Aorta (tissue), 5 donors: ENCODE results near the gene TTLL8. TPM values are rescaled to one million over a fixed set of nuclear protein-coding genes. Genes with fewer than 3 reads are reported as not detected.

ENCODE experiments used
- ATAC-seq: fragments of 200-7000 bp; cut with Tn5 transposase; one replicate; pipeline ENCODE4 v1.9.1; 2022; ENCODE audit warnings: moderate library complexity; ENCODE audit not compliant: low FRiP score
- DNase-seq, 2 donors: peaks; one replicate each; pipeline ENCODE4 v3.0.0-alpha.2; 2020
- H3K27ac ChIP-seq, 2 donors: one replicate each; pipeline ENCODE4 v1.5.1; 2013; ENCODE audit warnings: low read length in 2 of 2, mild to moderate bottlenecking in 2 of 2, moderate library complexity in 2 of 2, control low read depth in 1 of 2, inconsistent platforms in 1 of 2, low read depth in 1 of 2
- H3K27me3 ChIP-seq, 2 donors: one replicate each; pipeline ENCODE4 v1.6.1; 2013; ENCODE audit warnings: control low read depth in 1 of 2, low read length in 1 of 2, mild to moderate bottlenecking in 1 of 2, moderate library complexity in 1 of 2; ENCODE audit not compliant: insufficient read depth in 2 of 2, control insufficient read depth in 1 of 2
- H3K36me3 ChIP-seq, 2 donors: one replicate each; pipeline ENCODE4 v1.6.1; 2013; ENCODE audit warnings: control low read depth in 1 of 2, low read length in 1 of 2, mild to moderate bottlenecking in 1 of 2; ENCODE audit not compliant: insufficient read depth in 2 of 2, control insufficient read depth in 1 of 2
- H3K4me1 ChIP-seq, 2 donors: one replicate each; pipeline ENCODE4 v1.6.1; 2013; ENCODE audit warnings: low read length in 2 of 2, control low read depth in 1 of 2, mild to moderate bottlenecking in 1 of 2, moderate library complexity in 1 of 2; ENCODE audit not compliant: insufficient read depth in 2 of 2, control insufficient read depth in 1 of 2
- H3K4me3 ChIP-seq, 2 donors: one replicate each; pipeline ENCODE4 v1.5.1; 2013; ENCODE audit warnings: low read length in 2 of 2, control low read depth in 1 of 2, mild to moderate bottlenecking in 1 of 2
- H3K9me3 ChIP-seq: one replicate; pipeline ENCODE4 v1.6.1; 2013; ENCODE audit warnings: mild to moderate bottlenecking, low read length; ENCODE audit not compliant: control insufficient read depth
- WGBS, 2 donors: extraction: QIAGEN DNeasy Blood & Tissue Kit; methylation state at CpG; one replicate each; pipeline ENCODE4 v1.1.7; 2013; 5-methylcytosine and 5-hydroxymethylcytosine counted together
- intact Hi-C, 2 donors: fragments of 100-400 bp; cut with DNase I; formaldehyde crosslinking; loops; one replicate each; pipeline versions ENCODE4 v1.14.2 to v1.15.0; 2022
- polyA plus RNA-seq, 2 donors: library from polyadenylated mRNA; stranded (reverse); fragments of 200-250 nt; gene quantifications; one replicate each; pipeline ENCODE4 v1.2.3, GENCODE V29; 2013
- total RNA-seq, 2 donors: library from RNA; stranded (reverse); fragmentation: NEBNext Ultra II Directional; extraction: Animal tissue kit (Norgen Biotek cat#: 25700); gene quantifications; one replicate each; pipeline ENCODE4 v1.2.1, GENCODE V29; 2021
- donor health status: healthy with polysubstance abuse.
- donor health status: Bipolar disorder and iron deficiency.
- donor health status: DM: no; HTN: no; CAD: no.
- donor health status: DM: no; HTN: no; CAD: no.
- donor health status: DM: yes; HTN: yes; CAD: no.

Gene TTLL8
- total and polyA plus RNA-seq, 4 donors: not detected

DNA sequence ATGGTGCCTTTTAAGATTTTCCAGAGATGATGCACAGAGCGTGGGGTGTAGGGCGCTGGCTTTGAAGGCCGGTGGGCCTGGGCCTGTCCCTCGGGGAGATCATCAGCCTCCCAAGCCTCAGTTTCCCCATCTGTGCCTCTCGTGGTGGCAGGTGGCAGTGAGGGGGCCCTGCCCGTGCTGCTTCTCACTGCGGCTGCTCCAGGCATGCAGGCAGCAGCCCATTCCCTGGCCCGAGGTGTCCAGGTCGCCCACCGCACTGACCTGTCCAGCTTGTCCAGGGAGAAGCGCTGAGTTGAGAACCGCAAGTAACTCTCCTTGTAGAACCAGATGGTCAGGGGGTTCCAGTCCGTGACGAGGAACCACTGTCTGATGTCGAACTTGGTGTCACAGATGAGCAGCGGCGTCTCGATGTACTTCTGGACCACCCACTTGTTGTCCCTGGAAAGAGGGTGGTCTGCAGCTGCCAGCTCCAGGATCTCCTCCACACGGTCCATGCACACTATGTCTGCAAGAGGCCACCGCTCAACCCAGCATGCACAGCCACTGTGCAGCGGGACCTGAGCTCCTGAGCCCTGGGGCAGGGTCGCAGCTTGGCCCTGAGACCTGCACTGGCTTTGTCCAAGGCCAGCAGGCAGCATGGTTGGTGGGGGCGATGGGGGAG is 25.0 kb downstream of the TTLL8 start:
- Histone ChIP-seq H3K4me3 (no peak overlapping the region), H3K9me3 (no peaks in the 10 kb centered on the region), H3K27ac (no peak overlapping the region), H3K27me3 (no peaks in the 10 kb centered on the region), H3K4me1 (no peaks in the 10 kb centered on the region), H3K36me3 (no peaks in the 10 kb centered on the region)
- DNase-seq (peak; percentile 37 to 71), ATAC-seq (no peak)
- intact Hi-C loops: loop anchor here (5.0 to 10.0 kb wide), 2 partner anchors 56 to 268 kb away; no protein-coding TSS in a partner anchor
- 89 to 91% methylated on average over 23 of the region's 23 CpGs for WGBS, 2 donors

- peak; percentile 41 to 73 for DNase-seq
- WGBS, 2 donors: 83 to 85% methylated on average over 24 of the region's 24 CpGs
- no peak overlapping the region for H3K27ac ChIP-seq
- intact Hi-C loops: loop anchor here (5.0 to 10.0 kb wide), 2 partner anchors 55 to 267 kb away; no protein-coding TSS in a partner anchor
- H3K27me3 ChIP-seq: no peaks in the 10 kb centered on the region
- no peak for ATAC-seq
- no peaks in the 10 kb centered on the region for H3K9me3 ChIP-seq
- H3K4me3 ChIP-seq: no peak overlapping the region
- H3K4me1 ChIP-seq: no peaks in the 10 kb centered on the region
- H3K36me3 ChIP-seq: no peaks in the 10 kb centered on the region
Observed at GRCh38 chr22:50032109-50032871, 25.8 kb downstream of the TTLL8 start.

GRCh38 chr22:50031189-50032091 is 26.7 kb downstream of the TTLL8 start:
- Histone ChIP-seq H3K4me1 (no peaks in the 10 kb centered on the region), H3K27ac (no peak overlapping the region), H3K27me3 (no peaks in the 10 kb centered on the region), H3K9me3 (no peaks in the 10 kb centered on the region), H3K36me3 (no peaks in the 10 kb centered on the region), H3K4me3 (no peak overlapping the region)
- no peak for ATAC-seq
- DNase-seq: peak; percentile 48 to 73
- intact Hi-C loops: loop anchor here (2.0 to 10.0 kb wide), 3 partner anchors 54 to 267 kb away; no protein-coding TSS in a partner anchor
- 90% methylated on average over 49 of the region's 49 CpGs for WGBS, 2 donors

DNA sequence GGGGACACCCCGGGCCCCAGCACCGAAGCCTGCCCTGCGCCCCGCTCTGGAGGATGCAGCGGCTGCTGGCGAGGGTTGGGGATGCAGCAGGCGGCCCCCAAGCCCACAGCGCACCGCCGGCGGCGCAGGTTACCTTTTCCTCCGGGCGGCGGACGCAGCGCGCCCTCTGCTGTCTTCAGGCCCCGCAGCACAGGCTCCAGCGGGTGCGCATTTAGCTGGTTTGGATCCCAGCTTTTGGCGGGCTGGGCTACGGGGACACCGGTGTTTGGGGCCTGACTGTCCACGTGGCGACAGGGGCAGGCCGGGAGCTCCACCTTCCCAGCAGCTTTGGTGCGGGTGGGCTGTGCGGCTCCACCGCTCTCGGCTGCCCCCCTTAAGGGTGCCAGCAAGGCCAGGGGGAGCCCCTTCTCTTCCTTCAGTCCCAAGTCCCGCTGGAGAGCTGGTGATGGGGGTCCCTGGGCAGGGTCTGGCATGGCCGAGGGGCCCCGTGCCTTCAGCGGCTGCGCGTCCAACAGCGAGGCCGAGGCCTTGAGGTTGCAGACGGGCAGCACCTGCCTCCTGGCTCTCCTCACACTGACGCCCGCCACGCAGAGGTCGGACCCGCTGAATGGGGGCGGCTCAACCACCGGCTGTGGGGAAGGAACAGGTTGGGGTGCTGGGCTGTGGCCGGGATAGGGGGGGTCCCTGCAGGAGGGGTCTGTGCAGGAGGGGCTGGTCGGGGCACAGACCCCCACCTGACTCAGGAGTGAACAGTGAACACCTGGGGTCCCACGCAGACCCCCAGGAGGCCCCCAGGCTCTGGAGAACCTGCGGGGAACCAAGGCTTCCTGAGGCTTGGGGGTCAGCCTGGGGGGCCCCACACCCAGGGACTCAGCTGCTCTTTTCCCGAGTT is 27.6 kb downstream of the TTLL8 start:
- intact Hi-C loops: loop anchor here (1.0 to 10.0 kb wide), 4 partner anchors 53 to 266 kb away; no protein-coding TSS in a partner anchor

GRCh38 chr22:50027639-50028537 is 30.2 kb downstream of the TTLL8 start:
- DNase-seq (peak; percentile 50 to 63), ATAC-seq (no peak)
- Histone ChIP-seq H3K4me3 (no peak overlapping the region), H3K4me1 (no peaks in the 10 kb centered on the region), H3K27me3 (no peaks in the 10 kb centered on the region), H3K27ac (no peak overlapping the region), H3K9me3 (no peaks in the 10 kb centered on the region), H3K36me3 (no peaks in the 10 kb centered on the region)
- intact Hi-C loops: loop anchor here in 1 of 2 donors (5.0 kb wide), 1 partner anchor 46 kb away; no protein-coding TSS in a partner anchor
- 69 to 74% methylated on average over 42 of the region's 42 CpGs for WGBS, 2 donors

More for the DNA sequence above, 27.6 kb downstream of the TTLL8 start:
- Histone ChIP-seq H3K4me1 (no peaks in the 10 kb centered on the region), H3K27ac (no peak overlapping the region), H3K4me3 (no peak overlapping the region), H3K9me3 (no peaks in the 10 kb centered on the region), H3K27me3 (no peaks in the 10 kb centered on the region), H3K36me3 (no peaks in the 10 kb centered on the region)
- DNase-seq (peak; percentile 75 to 93), ATAC-seq (peak; percentile 79)
- WGBS, 2 donors: 24% methylated on average over 51 to 52 of the region's 52 CpGs

- Histone ChIP-seq H3K4me1 (no peaks in the 10 kb centered on the region), H3K36me3 (no peaks in the 10 kb centered on the region), H3K4me3 (no peak overlapping the region), H3K27ac (no peak overlapping the region), H3K27me3 (no peaks in the 10 kb centered on the region), H3K9me3 (no peaks in the 10 kb centered on the region)
- DNase-seq (peak in 1 of 2 donors; percentile 34), ATAC-seq (no peak)
- WGBS, 2 donors: 73 to 80% methylated on average over 13 of the region's 13 CpGs
- intact Hi-C loops: loop anchor here in 1 of 2 donors (5.0 kb wide), 1 partner anchor 44 kb away; no protein-coding TSS in a partner anchor
Observed at GRCh38 chr22:50025993-50026392, 32.1 kb downstream of the TTLL8 start.

DNA sequence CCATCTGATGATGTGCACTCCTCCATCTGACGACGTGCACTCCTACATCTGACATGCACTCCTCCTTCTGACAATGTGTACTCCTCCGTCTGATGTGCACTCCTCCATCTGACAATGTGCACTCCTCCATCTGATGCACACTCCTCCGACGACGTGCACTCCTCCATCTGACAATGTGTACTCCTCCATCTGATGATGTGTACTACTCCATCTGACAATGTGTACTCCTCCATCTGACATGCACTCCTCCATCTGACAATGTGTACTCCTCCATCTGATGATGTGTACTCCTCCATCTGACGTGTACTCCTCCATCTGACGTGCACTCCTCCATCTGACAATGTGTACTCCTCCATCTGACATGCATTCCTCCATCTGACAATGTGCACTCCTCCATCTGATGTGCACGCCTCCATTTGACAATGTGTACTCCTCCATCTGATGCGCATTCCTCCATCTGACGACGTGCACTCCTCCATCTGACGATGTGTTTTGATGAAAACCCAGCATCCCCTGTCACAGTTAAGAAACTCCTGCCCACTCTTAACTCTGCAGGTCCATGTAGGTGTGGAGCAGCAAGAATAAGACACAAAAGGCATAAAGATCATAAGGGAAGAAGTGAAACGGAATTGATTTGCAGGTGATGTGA is 35.8 kb downstream of the TTLL8 start:
- no peak overlapping the region for H3K4me3 ChIP-seq
- H3K27me3 ChIP-seq: no peaks in the 10 kb centered on the region
- ATAC-seq: no peak
- intact Hi-C loops: no loop called here
- peak in 1 of 2 donors; percentile 32 for DNase-seq
- H3K36me3 ChIP-seq: no peaks in the 10 kb centered on the region
- no peaks in the 10 kb centered on the region for H3K4me1 ChIP-seq
- H3K9me3 ChIP-seq: no peaks in the 10 kb centered on the region
- WGBS, 2 donors: 87 to 90% methylated on average over 14 of the region's 14 CpGs
- H3K27ac ChIP-seq: no peak overlapping the region
